GM12865 (cell line): ENCODE measurements around the gene FOXL1.

Experiments used
- DNase-seq: peaks from one replicate; pipeline ENCODE4 v3.0.0; 2010; ENCODE audit warnings: low read depth
- H3K4me3 ChIP-seq: 2 replicates; pipeline ENCODE4 v1.5.1; 2011; ENCODE audit warnings: mild to moderate bottlenecking, low read depth, low read length, control low read depth
- TF ChIP-seq, protein P1 (sequence below): IDR thresholded peaks from 2 replicates; pipeline ENCODE4 v1.5.1; 2011; ENCODE audit warnings: low read length, control low read depth, low read depth, inconsistent platforms; ENCODE audit not compliant: insufficient read depth; ENCODE audit errors: missing control alignments

The FOXL1 gene

GRCh38 chr16:86590501-86591144 lies 12.3 kb downstream of the FOXL1 start:
- TF ChIP-seq, protein P1, sequence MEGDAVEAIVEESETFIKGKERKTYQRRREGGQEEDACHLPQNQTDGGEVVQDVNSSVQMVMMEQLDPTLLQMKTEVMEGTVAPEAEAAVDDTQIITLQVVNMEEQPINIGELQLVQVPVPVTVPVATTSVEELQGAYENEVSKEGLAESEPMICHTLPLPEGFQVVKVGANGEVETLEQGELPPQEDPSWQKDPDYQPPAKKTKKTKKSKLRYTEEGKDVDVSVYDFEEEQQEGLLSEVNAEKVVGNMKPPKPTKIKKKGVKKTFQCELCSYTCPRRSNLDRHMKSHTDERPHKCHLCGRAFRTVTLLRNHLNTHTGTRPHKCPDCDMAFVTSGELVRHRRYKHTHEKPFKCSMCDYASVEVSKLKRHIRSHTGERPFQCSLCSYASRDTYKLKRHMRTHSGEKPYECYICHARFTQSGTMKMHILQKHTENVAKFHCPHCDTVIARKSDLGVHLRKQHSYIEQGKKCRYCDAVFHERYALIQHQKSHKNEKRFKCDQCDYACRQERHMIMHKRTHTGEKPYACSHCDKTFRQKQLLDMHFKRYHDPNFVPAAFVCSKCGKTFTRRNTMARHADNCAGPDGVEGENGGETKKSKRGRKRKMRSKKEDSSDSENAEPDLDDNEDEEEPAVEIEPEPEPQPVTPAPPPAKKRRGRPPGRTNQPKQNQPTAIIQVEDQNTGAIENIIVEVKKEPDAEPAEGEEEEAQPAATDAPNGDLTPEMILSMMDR, result no peak
- DNase-seq, result no peak
- no peak overlapping the region for H3K4me3 ChIP-seq

- DNase-seq, result no peak
- no peak overlapping the region for H3K4me3 ChIP-seq
- TF ChIP-seq, protein P1, result no peak
Measured at GRCh38 chr16:86591270-86591669, 12.9 kb downstream of the FOXL1 start.

GRCh38 chr16:86593913-86594620 lies 15.7 kb downstream of the FOXL1 start:
- DNase-seq, result no peak
- H3K4me3 ChIP-seq, result no peak overlapping the region
- TF ChIP-seq, protein P1, result no peak

DNA sequence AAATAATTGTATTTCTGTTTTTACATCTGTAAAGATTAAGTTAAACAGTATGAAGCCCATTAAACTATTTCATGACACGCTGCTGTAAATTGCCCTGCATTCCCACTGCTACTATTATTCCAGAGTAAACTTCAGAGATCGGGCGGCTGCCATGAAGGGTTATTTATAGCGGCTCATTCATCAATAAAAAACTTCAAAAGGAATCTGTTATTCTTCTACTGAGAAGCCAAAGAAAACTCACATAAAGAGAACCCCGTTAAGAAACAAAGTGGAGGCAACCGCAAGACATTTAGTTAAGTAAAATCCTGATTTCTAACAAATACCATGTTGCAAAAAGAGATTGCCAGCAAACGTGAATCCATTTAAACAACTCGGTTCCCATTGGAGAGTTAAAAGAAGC lies 16.4 kb downstream of the FOXL1 start:
- TF ChIP-seq, protein P1, result no peak
- H3K4me3 ChIP-seq, result no peak overlapping the region
- no peak for DNase-seq

DNA sequence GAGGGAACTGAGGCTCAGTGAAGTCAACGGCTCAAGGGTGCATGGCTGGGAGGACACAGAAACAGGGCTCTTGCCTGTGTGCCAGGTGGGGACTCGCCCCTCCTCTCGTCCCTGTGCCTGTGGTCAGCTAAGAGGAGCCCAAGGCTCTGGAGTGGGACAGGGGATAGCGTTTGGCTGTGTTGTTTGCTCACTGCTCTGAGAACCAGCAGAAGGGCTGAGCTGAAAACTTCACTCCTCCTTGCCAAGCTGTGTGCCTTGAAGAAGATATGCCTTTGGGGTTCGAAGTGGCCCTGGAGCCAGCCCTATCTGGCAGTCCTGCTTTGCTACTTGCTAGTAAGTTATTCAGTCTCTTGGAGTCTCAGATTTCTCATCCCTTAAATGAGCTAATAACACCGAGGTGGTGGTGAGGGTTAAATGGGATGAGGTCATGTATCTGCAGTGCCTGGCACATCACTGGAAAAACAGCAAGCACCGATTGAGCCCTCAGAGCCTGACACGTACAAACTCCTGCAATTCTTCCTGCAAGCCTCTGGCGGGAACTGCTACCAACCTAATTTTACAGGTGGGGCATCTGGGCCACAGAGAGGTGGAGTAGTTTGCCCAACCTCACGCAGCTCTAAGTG lies 17.7 kb downstream of the FOXL1 start:
- TF ChIP-seq, protein P1, result no peak
- DNase-seq, result no peak
- H3K4me3 ChIP-seq, result no peak overlapping the region

DNA sequence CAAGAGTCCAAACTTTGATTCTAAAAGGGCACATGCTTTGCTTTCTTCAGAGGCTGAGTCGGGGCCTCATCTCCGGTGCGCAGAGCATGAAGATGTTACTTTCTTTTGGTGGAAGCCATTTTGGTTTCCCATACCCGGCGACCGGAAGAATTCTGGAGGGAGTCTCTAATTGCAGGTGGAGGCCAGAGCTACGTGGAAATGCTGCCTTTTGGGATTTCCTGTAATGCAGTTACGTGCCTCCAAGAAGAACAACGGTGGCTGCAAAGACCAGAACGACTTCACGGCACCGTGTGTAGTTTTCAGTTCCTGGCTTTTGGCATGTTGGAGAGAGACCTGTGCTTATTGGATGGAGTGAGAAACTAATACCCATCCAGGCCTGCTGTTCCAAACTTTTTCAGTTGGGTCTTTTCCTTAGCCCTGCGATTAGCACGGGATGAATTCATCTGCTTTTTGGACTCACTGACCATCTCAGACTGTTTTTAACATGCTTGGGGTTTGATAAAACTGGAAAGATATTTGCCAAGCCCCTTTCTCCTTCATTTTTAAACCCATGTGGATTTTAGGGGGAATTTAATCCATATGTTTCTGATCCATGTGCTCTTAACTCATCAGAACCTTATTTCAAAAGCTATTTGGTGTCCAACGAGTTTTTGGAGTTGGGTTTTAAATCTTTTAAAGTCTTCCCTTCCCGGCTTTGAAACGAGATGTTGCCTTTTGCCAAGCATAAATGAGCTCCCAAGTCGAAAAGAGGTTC lies 19.0 kb downstream of the FOXL1 start:
- H3K4me3 ChIP-seq, result no peak overlapping the region
- DNase-seq, result no peak
- TF ChIP-seq, protein P1, result no peak
